WTC11 (cell line): ENCODE data around the gene PLAC8.

ENCODE experiments used
- E2F1 ChIP-seq: sonication (generic); formaldehyde crosslinking; IDR thresholded peaks from 2 replicates; pipeline ENCODE4 v1.8.0; 2022; ENCODE audit warnings: mild to moderate bottlenecking, missing genetic modification reagents
- IRF2 ChIP-seq: sonication (generic); formaldehyde crosslinking; IDR thresholded peaks from 2 replicates; pipeline ENCODE4 v1.8.0; 2022; ENCODE audit warnings: low read depth, missing genetic modification reagents, borderline replicate concordance
- SMAD3 ChIP-seq: sonication (generic); formaldehyde crosslinking; IDR thresholded peaks from 2 replicates; pipeline ENCODE4 v1.8.0; 2022; ENCODE audit warnings: missing genetic modification reagents, mild to moderate bottlenecking, borderline replicate concordance
- ZNF121 ChIP-seq: sonication (generic); formaldehyde crosslinking; IDR thresholded peaks from 2 replicates; pipeline ENCODE4 v1.8.0; 2023; ENCODE audit warnings: missing genetic modification reagents
- TF ChIP-seq, protein P1 (sequence below): fragments of 200-600 bp; IDR thresholded peaks from 2 replicates; pipeline ENCODE4 v1.8.0; 2022; ENCODE audit warnings: antibody characterized with exemption
- TF ChIP-seq, protein P2 (sequence below): sonication (generic); formaldehyde crosslinking; IDR thresholded peaks from 2 replicates; pipeline ENCODE4 v1.8.0; 2022; ENCODE audit warnings: mild to moderate bottlenecking, missing genetic modification reagents

GRCh38 chr4:83118869-83119268 lies 4.3 kb upstream of the PLAC8 start:
- TF ChIP-seq, protein P1, sequence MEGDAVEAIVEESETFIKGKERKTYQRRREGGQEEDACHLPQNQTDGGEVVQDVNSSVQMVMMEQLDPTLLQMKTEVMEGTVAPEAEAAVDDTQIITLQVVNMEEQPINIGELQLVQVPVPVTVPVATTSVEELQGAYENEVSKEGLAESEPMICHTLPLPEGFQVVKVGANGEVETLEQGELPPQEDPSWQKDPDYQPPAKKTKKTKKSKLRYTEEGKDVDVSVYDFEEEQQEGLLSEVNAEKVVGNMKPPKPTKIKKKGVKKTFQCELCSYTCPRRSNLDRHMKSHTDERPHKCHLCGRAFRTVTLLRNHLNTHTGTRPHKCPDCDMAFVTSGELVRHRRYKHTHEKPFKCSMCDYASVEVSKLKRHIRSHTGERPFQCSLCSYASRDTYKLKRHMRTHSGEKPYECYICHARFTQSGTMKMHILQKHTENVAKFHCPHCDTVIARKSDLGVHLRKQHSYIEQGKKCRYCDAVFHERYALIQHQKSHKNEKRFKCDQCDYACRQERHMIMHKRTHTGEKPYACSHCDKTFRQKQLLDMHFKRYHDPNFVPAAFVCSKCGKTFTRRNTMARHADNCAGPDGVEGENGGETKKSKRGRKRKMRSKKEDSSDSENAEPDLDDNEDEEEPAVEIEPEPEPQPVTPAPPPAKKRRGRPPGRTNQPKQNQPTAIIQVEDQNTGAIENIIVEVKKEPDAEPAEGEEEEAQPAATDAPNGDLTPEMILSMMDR: no peak
- TF ChIP-seq E2F1: no peak
- no peak for TF ChIP-seq SMAD3
- TF ChIP-seq IRF2 (CRISPR knock-in tag): no peak
- TF ChIP-seq, protein P2, sequence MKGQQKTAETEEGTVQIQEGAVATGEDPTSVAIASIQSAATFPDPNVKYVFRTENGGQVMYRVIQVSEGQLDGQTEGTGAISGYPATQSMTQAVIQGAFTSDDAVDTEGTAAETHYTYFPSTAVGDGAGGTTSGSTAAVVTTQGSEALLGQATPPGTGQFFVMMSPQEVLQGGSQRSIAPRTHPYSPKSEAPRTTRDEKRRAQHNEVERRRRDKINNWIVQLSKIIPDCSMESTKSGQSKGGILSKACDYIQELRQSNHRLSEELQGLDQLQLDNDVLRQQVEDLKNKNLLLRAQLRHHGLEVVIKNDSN (CRISPR knock-in tag): no peak
- TF ChIP-seq ZNF121 (CRISPR knock-in tag): no peak
